Measurements from ENCODE around the gene INTU. TPM values are rescaled to one million over a fixed set of nuclear protein-coding genes. Genes with fewer than 3 reads are reported as not detected.
A peak's percentile ranks its signal among the peaks of the same experiment; 100 is the strongest.

Gene INTU
- total and polyA plus RNA-seq, 9 of the 15 experiments (the other 6 are each of a cell fraction or from before 2014, with no cell fraction given), result 1.5 to 8.9 (median 3.9) TPM

DNA sequence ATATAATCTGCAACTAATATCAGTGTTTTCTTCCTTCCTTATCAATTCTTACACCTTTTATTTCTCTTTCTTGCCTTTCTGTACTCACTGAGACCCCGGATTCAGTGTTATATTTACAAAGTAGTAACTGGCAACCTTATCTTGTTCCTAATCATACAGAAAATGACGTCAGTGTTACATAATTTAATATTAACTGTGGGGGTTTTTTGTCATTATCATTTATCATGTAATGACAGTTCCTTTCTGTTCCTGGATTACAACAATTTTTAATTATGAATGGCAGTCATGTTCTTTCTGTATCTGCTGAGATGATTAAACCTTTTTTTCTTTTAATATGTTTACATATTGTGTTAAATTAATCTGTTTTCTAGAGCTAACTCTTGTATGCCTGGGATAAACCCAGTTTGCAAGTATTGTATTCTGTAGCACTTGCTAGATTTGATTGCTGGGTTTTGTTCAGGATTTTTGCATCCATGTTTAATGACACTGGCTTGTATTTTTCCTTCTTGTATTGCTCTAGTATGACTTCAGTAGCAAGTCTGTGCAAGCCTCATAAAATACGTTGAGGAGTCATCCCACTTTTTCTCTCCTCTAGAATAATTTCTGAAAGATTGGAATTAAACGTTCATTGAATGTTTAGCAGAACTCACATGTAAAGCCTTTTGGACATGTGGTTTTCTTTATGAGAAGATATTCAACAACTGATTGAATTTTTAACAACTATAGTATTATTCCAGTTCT lies 138.9 kb downstream of the INTU start (continued):
- TF ChIP-seq, protein P1, sequence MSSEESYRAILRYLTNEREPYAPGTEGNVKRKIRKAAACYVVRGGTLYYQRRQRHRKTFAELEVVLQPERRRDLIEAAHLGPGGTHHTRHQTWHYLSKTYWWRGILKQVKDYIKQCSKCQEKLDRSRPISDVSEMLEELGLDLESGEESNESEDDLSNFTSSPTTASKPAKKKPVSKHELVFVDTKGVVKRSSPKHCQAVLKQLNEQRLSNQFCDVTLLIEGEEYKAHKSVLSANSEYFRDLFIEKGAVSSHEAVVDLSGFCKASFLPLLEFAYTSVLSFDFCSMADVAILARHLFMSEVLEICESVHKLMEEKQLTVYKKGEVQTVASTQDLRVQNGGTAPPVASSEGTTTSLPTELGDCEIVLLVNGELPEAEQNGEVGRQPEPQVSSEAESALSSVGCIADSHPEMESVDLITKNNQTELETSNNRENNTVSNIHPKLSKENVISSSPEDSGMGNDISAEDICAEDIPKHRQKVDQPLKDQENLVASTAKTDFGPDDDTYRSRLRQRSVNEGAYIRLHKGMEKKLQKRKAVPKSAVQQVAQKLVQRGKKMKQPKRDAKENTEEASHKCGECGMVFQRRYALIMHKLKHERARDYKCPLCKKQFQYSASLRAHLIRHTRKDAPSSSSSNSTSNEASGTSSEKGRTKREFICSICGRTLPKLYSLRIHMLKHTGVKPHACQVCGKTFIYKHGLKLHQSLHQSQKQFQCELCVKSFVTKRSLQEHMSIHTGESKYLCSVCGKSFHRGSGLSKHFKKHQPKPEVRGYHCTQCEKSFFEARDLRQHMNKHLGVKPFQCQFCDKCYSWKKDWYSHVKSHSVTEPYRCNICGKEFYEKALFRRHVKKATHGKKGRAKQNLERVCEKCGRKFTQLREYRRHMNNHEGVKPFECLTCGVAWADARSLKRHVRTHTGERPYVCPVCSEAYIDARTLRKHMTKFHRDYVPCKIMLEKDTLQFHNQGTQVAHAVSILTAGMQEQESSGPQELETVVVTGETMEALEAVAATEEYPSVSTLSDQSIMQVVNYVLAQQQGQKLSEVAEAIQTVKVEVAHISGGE (CRISPR knock-in tag; IDR thresholded peaks at IDR 0.05), result no peak
- no peak for TF ChIP-seq ZNF224 (CRISPR knock-in tag; IDR thresholded peaks at IDR 0.05)
- TF ChIP-seq, protein P2, sequence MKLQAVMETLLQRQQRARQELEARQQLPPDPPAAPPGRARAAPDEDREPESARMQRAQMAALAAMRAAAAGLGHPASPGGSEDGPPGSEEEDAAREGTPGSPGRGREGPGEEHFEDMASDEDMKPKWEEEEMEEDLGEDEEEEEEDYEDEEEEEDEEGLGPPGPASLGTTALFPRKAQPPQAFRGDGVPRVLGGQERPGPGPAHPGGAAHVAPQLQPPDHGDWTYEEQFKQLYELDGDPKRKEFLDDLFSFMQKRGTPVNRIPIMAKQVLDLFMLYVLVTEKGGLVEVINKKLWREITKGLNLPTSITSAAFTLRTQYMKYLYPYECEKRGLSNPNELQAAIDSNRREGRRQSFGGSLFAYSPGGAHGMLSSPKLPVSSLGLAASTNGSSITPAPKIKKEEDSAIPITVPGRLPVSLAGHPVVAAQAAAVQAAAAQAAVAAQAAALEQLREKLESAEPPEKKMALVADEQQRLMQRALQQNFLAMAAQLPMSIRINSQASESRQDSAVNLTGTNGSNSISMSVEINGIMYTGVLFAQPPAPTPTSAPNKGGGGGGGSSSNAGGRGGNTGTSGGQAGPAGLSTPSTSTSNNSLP (IDR thresholded peaks at IDR 0.05; ENCODE audit: borderline replicate concordance, low read depth, low read length), result 0 out of 2 replicates have a peak, but pooled peaks have one; percentile 16
- no peak for TF ChIP-seq TAF7 (tag; IDR thresholded peaks at IDR 0.05)
- TF ChIP-seq, protein P3, sequence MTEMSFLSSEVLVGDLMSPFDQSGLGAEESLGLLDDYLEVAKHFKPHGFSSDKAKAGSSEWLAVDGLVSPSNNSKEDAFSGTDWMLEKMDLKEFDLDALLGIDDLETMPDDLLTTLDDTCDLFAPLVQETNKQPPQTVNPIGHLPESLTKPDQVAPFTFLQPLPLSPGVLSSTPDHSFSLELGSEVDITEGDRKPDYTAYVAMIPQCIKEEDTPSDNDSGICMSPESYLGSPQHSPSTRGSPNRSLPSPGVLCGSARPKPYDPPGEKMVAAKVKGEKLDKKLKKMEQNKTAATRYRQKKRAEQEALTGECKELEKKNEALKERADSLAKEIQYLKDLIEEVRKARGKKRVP (CRISPR knock-in tag; IDR thresholded peaks at IDR 0.05), result no peak
